ENCODE measurements around the gene GTF2A1.

DNA sequence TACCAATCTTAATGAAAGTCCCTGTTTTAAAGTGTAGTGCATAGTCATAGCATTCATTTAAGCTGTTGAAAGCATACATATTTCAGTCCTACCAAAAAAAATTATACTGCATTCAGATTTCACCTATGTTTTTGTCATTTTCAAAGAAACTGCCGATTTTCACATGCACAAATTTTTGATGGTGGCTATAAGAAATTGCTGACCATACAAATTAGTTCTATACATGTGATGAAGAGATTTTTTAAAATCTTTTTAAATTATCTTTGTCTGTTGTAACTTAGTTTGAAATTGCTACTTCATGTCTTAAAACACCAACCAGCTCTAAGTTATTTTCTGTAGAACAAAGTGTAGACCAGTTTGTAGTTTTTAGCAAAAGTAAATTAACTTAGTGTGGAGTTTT is 3.5 kb upstream of the GTF2A1 start:
- TF ChIP-seq, protein P1, sequence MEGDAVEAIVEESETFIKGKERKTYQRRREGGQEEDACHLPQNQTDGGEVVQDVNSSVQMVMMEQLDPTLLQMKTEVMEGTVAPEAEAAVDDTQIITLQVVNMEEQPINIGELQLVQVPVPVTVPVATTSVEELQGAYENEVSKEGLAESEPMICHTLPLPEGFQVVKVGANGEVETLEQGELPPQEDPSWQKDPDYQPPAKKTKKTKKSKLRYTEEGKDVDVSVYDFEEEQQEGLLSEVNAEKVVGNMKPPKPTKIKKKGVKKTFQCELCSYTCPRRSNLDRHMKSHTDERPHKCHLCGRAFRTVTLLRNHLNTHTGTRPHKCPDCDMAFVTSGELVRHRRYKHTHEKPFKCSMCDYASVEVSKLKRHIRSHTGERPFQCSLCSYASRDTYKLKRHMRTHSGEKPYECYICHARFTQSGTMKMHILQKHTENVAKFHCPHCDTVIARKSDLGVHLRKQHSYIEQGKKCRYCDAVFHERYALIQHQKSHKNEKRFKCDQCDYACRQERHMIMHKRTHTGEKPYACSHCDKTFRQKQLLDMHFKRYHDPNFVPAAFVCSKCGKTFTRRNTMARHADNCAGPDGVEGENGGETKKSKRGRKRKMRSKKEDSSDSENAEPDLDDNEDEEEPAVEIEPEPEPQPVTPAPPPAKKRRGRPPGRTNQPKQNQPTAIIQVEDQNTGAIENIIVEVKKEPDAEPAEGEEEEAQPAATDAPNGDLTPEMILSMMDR (conservative IDR thresholded peaks at IDR 0.05 in 1 of 2, IDR thresholded peaks at IDR 0.05 in 1 of 2; ENCODE audit: extremely low read depth in 1 of 2, insufficient read depth in 1 of 2, low read depth in 1 of 2, low read length in 2 of 2): no peak
- TF ChIP-seq EZH2 (IDR thresholded peaks at IDR 0.05; ENCODE audit: borderline replicate concordance, low read length): no peak
